ENCODE results near the gene CAMSAP2. TPM values are rescaled to one million over a fixed set of nuclear protein-coding genes. Genes with fewer than 3 reads are reported as not detected.
A peak's percentile ranks its signal among the peaks of the same experiment; 100 is the strongest.
"Not testable (repeated sequence)": the region's sequence is repeated elsewhere in the genome, so short reads cannot be mapped to it uniquely, and the experiment has no call there.

CAMSAP2 gene
- total RNA-seq, 1 experiment from 2014 or later: 26.6 TPM

DNA sequence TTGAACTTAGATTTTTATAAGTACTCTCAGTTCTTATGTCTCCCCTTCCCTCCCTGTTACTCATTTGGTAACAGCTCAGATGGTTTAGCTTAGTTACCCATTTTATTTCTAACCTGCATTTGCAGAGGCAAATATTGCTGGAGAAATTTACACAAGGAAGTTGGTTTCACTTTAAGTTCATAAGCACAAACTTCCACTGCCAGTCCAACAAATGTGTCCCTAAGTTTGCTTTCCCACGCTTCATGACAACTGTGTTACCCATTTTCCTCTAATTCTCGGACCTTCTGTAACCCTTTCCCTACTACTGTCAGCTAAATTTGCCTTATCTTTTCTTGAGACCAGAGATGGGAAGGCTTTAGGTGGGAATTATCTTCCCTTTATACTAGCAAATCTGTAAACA, 70.2 kb downstream of the CAMSAP2 start:
- in situ Hi-C loops (cut with HindIII; ENCODE audit: low pct_unique_long_range_greater_than_20kb, low sequenced_read_pairs): no loop called here
- no peak for DNase-seq (ENCODE audit: low read depth, low spot score)

DNA sequence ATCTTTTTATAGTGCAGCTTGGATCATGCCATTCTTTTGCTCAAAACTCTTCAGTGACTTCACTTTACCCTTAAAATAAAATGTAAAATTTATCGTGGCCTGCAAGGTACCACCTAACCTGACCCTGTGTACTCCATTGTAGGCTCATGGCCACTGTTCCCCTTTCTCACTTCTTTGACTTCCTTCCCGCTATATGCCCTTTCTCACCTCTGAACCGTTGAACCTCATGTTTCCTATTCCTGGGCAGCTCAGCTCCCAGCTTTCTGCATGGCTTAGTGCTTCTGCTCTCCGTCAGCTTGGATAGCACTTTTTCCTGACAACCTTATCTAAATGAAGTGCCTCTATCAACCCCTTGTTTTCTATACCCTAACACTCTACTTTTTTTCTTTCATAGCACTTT, 73.0 kb downstream of the CAMSAP2 start:
- DNase-seq (ENCODE audit: low read depth, low spot score): no peak
- in situ Hi-C loops (cut with HindIII; ENCODE audit: low pct_unique_long_range_greater_than_20kb, low sequenced_read_pairs): no loop called here

DNA sequence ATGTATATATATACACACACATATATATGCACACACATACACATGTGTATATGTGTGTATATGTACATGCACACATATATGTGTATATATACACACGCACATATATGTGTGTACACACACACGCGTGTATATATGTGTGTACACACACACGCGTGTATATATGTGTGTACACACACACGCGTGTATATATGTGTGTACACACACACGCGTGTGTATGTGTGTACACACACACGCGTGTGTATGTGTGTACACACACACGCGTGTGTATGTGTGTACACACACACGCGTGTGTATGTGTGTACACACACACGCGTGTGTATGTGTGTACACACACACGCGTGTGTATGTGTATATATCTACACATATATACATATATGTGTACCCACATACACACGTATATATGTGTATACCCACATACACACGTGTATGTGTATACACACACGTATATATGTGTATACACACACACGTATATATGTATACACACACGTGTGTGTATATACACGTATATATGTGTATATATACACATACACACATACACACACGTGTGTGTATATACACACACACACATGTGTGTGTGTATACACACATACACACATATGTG, 78.0 kb downstream of the CAMSAP2 start:
- DNase-seq (ENCODE audit: low read depth, low spot score); in situ Hi-C loops (cut with HindIII; ENCODE audit: low pct_unique_long_range_greater_than_20kb, low sequenced_read_pairs): not testable (repeated sequence)

DNA sequence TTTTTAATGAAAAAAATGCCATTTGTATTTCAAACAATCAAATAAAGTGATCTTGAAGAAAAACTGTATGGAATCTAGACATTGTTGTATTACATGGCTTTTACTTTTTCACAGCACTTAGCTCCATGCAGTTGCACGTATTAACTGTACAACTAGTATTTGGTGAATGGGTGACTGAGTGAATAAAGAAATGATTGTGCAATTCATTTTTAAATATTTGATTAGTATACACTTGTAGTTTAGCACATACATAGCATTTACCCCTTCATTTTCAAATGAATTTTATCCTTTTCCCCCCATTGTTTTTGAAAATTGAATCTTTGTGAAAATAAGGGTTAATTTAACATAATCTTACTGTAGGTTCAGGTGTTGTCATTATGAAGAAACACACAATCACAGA, 79.6 kb downstream of the CAMSAP2 start:
- no peak for DNase-seq (ENCODE audit: low read depth, low spot score)
- in situ Hi-C loops (cut with HindIII; ENCODE audit: low pct_unique_long_range_greater_than_20kb, low sequenced_read_pairs): no loop called here

DNA sequence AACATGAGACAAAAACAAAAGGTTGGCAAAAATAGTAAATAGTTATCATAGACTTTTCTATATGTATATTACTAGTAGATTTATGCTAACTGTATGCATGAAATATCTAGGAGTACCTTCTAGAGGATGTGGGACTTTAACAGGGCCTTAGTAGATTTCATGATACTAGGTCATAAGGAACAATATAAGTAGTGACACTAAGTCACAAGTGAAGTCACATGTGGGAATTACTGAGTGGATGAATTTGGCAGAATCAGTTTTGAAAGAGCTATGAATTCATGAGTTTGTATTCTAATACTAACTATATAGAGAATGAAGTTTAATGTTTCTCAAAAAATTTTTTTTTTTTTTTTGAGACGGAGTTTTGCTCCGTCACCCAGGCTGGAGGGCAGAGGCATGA, 81.0 kb downstream of the CAMSAP2 start:
- DNase-seq (ENCODE audit: low read depth, low spot score): peak; percentile 19
- in situ Hi-C loops (cut with HindIII; ENCODE audit: low pct_unique_long_range_greater_than_20kb, low sequenced_read_pairs): no loop called here

DNA sequence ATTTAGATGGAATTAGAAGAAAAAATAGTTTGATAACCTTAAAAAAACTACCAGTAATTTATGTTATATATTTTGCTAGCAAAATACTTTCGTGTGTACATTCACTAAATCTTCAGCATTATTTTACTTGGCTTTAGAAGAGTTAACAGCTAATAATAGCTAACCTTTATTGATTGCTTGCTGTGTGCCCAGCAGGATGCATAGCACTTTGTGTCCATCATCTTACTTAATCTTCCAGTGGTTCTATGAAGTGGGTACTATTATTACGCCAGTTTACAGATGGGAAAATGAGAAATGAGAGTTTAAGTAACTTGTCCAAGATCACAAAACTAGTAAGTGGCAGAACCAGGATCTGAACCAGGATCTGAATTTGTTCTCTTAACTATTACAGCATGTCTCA, 92.4 kb downstream of the CAMSAP2 start:
- in situ Hi-C loops (cut with HindIII; ENCODE audit: low pct_unique_long_range_greater_than_20kb, low sequenced_read_pairs): no loop called here
- no peak for DNase-seq (ENCODE audit: low read depth, low spot score)

DNA sequence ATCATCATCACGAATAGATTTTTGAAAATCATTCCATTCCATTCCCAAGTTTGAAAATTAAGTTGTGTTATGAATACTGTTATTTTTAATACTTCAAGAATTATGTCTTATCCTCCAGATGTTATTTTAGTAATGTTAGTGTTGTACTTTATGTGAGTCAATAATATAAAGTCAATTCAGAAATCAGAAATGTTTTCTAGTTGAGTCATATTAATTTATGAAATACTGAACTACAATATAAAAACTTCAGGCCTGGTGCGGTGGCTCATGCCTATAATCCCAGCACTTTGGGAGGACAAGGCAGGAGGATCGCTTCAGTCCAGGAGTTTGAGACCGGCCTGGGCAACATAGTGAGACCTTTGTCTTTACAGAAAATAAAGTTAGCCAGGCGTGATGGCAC, 95.7 kb downstream of the CAMSAP2 start:
- in situ Hi-C loops (cut with HindIII; ENCODE audit: low pct_unique_long_range_greater_than_20kb, low sequenced_read_pairs): no loop called here

DNA sequence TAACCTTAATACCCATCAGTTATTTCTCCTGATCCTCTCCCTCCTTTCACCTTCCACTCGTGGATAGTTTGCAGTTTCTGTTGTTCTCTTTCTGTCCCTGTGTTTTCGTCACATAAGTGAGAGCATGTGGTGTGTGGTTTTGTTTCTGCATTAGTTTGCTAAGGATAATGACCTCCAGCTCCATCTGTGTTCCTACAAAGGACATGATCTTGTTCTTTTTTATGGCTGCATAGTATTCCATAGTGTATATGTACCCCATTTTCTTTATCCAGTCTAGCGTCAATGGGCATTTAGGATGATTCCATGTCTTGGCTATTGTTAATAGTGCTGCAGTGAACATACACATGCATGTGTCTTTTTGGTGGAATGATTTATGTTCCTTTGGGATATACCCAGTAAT, 97.5 kb downstream of the CAMSAP2 start:
- in situ Hi-C loops (cut with HindIII; ENCODE audit: low pct_unique_long_range_greater_than_20kb, low sequenced_read_pairs): no loop called here
- no peak for DNase-seq (ENCODE audit: low read depth, low spot score)

More for the DNA sequence above, 95.7 kb downstream of the CAMSAP2 start:
- no peak for DNase-seq (ENCODE audit: low read depth, low spot score)

DNA sequence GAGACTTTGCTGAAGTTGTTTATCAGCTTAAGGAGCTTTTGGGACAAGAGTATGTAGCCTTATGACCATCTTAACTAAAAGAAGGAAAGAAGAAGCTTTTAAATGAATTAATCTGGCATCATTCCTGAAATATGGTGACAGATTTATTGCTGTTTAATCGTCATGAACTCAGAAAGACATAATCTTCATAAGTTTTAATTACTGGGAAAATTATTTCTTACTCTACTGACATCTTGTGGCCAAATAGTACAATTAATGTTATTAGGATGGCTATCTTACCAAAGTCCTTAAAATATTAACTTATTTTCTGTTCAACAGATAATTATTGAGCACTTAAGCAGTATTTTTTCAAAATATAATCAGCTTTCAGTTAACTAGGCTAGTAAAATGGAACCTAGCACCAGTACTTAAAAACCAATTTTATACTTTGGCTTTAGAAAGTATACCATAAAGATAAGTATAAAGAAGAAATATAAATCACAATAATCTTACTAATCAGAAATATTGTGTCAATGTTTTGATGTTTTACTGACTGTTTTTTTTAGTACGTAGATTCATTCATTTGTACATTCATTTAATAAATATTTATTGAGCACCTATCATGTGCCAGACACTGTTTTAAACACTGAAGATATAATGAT, 99.4 kb downstream of the CAMSAP2 start:
- peak; percentile 37 for DNase-seq (ENCODE audit: low read depth, low spot score)
- in situ Hi-C loops (cut with HindIII; ENCODE audit: low pct_unique_long_range_greater_than_20kb, low sequenced_read_pairs): no loop called here

DNA sequence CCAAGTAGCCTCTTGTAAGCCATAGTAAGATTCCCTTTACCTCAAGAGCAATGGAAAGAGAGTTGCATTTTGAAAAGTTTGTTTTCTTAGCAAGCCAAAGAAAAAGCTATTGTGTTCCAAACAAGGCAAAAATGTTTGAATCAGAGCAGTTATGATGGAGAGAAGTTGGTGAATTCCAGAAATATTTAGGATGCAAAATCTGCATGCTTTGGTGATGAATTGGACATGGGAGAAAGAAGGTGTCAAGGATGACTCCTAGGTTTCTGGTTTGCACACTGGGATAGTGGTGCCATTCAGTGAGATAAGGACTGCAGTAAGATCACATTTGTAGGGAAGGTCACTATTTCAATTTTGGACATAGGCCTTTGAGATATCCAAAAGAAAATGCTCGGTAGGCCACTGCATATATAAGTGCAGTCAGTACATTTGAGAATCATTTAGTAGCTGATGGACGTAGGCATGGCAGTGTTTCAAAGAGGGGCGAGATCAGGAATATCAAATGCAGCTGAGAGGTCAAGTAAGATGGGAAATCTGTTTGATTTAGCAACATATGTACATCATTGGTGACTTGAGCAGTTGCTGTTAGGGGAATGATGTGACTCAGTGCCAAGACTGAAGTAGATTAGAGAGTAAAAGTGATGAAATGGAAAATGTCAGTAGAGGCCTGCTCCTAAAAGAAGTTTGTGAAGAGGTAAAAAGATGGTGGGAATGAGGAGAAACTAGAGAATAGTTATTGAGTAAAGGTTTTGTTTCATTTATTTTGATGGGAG, 100.2 kb downstream of the CAMSAP2 start:
- no peak for DNase-seq (ENCODE audit: low read depth, low spot score)
- in situ Hi-C loops (cut with HindIII; ENCODE audit: low pct_unique_long_range_greater_than_20kb, low sequenced_read_pairs): no loop called here

DNA sequence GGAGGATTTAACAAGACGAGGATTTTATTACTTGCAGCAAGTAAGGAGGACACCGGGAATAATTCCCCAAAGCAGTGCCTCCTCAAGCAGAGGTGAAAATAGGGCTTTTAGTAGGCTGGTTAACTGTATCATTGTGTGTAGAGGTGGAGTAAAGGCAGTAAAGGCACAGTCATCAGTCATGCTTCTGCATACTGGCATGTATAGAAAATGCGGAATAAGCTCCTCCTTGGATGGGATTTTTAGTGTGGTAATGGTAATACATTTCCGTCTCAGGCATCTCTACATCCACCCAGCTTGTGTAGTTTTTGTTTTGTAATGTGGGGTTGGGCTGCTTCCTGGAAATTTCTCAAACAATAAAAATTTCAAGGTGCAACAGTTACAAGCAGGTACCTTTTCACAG, 106.7 kb downstream of the CAMSAP2 start:
- no peak for DNase-seq (ENCODE audit: low read depth, low spot score)
- in situ Hi-C loops (cut with HindIII; ENCODE audit: low pct_unique_long_range_greater_than_20kb, low sequenced_read_pairs): no loop called here

DNA sequence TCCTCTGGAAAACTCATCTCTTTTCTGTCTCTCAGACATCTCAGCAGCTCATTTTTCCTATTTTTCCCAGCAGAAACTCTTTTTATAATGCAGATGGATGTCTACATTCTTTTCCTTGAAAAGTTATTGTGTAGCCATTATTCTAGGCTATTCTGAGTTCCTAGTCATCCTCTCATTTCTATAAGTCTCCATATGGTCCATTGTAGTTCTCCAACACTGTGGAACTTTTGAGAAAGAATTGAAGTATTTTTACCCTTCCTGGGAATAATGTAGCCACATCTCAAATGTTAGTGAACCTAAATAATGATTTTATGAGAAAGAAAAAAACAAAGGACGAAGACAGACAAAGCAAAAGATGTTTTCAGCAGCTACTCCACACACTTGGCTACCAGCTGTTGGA, 107.7 kb downstream of the CAMSAP2 start:
- DNase-seq (ENCODE audit: low read depth, low spot score): no peak
- in situ Hi-C loops (cut with HindIII; ENCODE audit: low pct_unique_long_range_greater_than_20kb, low sequenced_read_pairs): no loop called here

DNA sequence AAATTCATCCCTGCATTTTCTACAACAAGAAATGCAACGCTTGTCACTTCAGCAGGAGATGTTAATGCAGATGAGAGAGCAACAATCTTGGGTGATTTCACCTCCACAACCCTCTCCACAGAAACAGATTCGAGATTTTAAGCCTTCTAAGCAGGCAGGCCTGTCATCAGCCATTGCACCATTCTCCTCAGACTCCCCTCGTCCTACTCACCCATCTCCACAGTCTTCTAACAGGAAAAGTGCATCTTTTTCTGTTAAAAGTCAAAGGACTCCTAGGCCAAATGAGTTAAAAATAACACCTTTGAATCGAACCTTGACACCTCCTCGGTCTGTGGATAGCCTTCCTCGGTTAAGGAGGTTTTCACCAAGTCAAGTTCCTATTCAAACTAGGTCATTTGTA, 110.7 kb downstream of the CAMSAP2 start:
- in situ Hi-C loops (cut with HindIII; ENCODE audit: low pct_unique_long_range_greater_than_20kb, low sequenced_read_pairs): no loop called here
- no peak for DNase-seq (ENCODE audit: low read depth, low spot score)

DNA sequence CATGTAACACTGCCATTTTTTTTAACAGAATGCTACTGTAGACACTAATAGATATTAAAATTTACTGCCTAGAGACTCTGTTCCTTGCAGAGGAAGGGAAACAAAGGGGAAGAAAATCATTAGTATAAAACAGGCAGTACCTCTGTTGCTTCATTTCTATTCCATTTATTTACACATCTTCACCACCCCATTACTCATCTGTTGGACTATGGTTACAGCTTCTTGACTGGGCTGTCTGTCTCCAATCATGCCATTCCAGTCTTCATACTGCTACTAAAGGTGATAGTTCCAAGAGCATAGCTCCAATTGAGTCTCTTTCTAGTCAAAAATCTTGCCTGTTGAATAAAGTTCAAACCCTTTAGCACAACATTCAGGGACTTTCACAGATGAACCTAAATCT, 111.9 kb downstream of the CAMSAP2 start:
- DNase-seq (ENCODE audit: low read depth, low spot score): no peak
- in situ Hi-C loops (cut with HindIII; ENCODE audit: low pct_unique_long_range_greater_than_20kb, low sequenced_read_pairs): no loop called here

DNA sequence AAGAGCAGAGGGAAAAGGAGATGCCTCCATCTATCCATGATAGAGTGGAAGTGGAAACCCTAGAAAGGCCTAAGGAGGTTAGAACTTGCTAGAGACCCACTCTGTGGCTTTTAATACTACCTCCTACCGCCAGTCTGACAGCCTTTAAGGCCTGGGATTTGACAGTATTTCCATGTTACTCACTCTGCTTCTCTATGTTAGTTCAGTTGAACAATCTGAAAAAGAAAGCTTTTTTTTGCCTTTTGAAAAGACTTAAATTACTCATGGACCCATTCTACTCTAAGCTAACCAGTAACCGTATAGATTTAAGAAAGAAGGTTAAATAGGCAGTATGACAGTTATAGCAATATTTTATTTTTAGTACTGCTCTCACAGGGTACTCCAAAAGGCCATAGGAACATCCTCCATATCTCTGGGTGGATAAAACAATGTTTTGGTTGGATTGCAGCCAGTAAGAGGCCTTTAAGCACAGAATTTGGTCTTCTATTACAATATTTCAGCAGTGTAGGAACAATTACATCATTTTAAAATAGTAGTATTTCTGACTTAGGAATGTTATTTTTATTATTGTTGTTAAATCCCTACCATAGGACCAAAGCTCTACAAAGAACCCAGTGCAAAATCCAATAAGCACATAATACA, 118.1 kb downstream of the CAMSAP2 start:
- no peak for DNase-seq (ENCODE audit: low read depth, low spot score)
- in situ Hi-C loops (cut with HindIII; ENCODE audit: low pct_unique_long_range_greater_than_20kb, low sequenced_read_pairs): no loop called here

DNA sequence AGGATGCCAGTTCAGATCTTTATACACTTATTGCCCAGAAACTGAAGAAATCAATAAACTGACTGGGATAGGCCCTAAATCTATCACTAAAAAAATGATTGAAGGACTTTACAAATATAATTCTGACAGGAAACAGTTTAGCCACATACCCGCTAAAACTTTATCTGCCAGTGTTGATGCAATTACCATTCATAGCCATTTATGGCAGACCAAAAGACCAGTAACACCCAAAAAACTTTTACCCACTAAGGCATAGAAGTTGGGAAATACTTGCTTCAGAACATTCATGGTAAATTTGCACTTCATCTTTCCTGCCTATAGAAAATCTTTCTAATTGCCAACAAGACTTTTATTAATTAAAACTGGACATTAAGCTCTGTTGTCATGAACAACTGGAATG, 119.1 kb downstream of the CAMSAP2 start:
- in situ Hi-C loops (cut with HindIII; ENCODE audit: low pct_unique_long_range_greater_than_20kb, low sequenced_read_pairs): no loop called here
- DNase-seq (ENCODE audit: low read depth, low spot score): no peak

DNA sequence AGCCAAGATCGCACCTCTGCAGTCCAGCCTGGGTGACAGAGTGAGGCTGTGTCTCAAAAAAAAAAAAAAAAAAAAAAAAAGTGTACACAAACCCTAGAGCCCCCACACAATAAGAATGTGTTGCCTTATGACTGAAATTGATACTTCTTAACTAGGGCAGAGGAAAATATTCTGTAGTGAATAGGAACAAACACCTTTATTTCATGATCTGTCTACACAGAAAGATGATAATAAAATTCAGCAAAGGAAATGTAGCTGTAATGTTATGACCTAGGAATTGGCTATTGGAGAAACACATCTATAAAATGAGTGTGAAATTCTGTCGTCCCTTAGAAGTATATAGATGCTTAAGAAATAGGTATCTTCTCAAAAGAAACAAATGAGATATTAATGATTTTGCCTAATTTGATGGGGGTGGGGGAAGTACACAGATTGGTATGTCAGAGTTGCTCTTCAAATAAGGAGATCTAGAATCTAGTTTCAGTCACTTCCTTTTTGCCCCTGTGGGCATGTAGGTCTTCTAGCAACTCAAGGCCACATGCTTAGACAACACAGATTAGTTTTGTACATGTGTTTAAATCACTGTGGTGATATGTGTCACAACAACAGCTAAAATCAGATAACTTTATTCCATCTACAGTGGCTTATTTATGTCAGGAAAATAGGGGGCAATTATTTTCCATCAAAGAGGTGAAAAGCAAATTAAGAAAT, 123.4 kb downstream of the CAMSAP2 start:
- in situ Hi-C loops (cut with HindIII; ENCODE audit: low pct_unique_long_range_greater_than_20kb, low sequenced_read_pairs): no loop called here
- no peak for DNase-seq (ENCODE audit: low read depth, low spot score)

All from SK-MEL-5 (cell line).